Measurements from ENCODE around the gene HNF4A. TPM values are rescaled to one million over a fixed set of nuclear protein-coding genes. Genes with fewer than 3 reads are reported as not detected.

Gene HNF4A
- total RNA-seq, 3 donors from 2014 or later (not counting 1 experiment from before 2014, with no cell fraction given) = not detected

DNA sequence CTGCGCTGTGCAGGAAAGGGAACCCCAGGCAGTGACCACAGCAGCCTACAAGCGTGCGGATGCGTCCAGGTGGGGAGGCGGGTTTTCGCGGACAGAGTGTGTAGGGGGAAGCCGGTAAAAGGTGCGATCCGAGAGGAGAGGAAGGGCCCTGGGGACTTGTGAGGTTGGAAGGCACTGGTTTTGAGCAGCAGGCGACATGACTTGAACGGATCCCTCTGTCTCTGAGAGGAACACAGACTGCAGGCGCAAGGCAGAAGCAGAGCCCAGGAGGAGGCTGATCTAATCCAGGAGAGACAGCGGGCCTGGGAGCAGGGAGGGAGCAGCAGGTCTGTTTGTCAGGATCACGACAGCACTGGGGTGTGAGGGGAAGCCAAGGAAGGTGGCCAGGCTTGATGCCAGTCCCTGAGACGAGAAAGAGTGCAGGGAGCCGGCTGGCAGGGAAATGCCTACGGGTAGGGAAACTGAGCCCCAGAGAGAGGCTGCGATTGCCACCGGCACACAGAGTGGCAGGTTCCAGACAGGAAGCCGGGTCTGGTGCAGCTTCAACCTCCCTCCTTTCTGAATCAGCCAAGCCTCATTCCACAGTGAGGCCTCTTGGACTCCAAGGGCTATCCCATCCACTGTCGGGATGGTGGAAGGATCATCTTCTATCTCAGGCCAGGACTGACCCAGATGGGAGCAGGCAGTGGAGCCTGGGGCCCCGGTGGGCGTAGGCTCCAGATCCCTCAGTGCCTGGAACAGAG is 57.1 kb downstream of the HNF4A start:
- intact Hi-C loops (cut with micrococcal nuclease) = no loop called here
- Histone ChIP-seq H3K27ac (ENCODE audit: low read length) (no peak overlapping the region), H3K27me3 (ENCODE audit: control insufficient read depth, insufficient read depth, low read length) (no peaks in the 10 kb centered on the region), H3K4me3 (ENCODE audit: low read length) (no peak overlapping the region), H3K36me3 (ENCODE audit: control insufficient read depth, insufficient read depth, low read length) (no peaks in the 10 kb centered on the region), H3K4me1 (ENCODE audit: control insufficient read depth, insufficient read depth, low read length) (no peaks in the 10 kb centered on the region), H3K9me3 (ENCODE audit: control insufficient read depth, insufficient read depth, low read length) (no peaks in the 10 kb centered on the region)
- no peak overlapping the region for H3K27ac Mint-ChIP-seq
- peaks cover 0 to 7% of the 10 kb centered on the region in 2 donors for H3K27me3 Mint-ChIP-seq (ENCODE audit: low read depth in 2 of 2)
- 55% methylated on average over 24 of the region's 24 CpGs for WGBS (ENCODE audit: insufficient coverage)
- DNase-seq (no peak), ATAC-seq (no peak)
- peaks cover 0 to 4% of the 10 kb centered on the region in 2 donors for H3K4me1 Mint-ChIP-seq
- no peaks in the 10 kb centered on the region for H3K9me3 Mint-ChIP-seq
- H3K4me3 Mint-ChIP-seq = no peak overlapping the region
- H3K36me3 Mint-ChIP-seq = no peaks in the 10 kb centered on the region
- TF ChIP-seq, protein P1, sequence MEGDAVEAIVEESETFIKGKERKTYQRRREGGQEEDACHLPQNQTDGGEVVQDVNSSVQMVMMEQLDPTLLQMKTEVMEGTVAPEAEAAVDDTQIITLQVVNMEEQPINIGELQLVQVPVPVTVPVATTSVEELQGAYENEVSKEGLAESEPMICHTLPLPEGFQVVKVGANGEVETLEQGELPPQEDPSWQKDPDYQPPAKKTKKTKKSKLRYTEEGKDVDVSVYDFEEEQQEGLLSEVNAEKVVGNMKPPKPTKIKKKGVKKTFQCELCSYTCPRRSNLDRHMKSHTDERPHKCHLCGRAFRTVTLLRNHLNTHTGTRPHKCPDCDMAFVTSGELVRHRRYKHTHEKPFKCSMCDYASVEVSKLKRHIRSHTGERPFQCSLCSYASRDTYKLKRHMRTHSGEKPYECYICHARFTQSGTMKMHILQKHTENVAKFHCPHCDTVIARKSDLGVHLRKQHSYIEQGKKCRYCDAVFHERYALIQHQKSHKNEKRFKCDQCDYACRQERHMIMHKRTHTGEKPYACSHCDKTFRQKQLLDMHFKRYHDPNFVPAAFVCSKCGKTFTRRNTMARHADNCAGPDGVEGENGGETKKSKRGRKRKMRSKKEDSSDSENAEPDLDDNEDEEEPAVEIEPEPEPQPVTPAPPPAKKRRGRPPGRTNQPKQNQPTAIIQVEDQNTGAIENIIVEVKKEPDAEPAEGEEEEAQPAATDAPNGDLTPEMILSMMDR (IDR thresholded peaks at IDR 0.05) = no peak

DNA sequence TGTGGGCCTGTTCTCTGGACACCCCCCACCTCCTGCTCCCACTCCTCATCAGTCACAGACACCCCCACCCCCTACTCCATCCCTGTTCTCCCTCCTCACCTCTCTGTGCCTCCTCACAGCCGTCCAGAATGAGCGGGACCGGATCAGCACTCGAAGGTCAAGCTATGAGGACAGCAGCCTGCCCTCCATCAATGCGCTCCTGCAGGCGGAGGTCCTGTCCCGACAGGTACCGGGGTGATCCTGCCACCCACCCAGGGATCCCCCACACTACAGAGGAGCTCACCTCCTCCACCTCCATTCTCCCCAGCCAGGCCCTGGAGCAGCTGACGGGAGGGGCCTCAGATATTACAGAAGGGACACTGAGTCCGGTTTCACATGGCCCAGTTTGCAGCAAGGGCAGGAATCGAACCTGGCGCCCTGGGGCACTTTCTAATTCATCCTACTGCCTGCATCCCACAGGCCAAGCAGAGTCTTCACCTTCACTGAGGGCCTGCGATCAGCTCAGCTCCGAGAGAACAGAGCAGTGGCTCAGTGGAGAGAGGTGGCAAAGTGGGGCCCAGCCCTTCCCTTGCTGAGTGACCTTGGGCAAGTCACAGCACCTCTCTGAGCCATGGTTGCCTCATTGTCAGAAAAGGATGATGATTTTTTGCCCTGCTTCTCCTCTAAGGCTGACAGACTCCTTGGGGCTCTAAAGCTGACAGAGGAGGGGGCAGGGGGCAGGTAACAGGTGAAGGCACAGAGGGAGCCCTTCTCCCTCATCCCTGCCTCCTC is 58.3 kb downstream of the HNF4A start:
- H3K27me3 ChIP-seq (ENCODE audit: control insufficient read depth, insufficient read depth, low read length) = no peaks in the 10 kb centered on the region
- H3K4me1 ChIP-seq (ENCODE audit: control insufficient read depth, insufficient read depth, low read length) = no peaks in the 10 kb centered on the region
- intact Hi-C loops (cut with micrococcal nuclease) = no loop called here
- H3K27ac ChIP-seq (ENCODE audit: low read length) = no peak overlapping the region
- DNase-seq (no peak), ATAC-seq (no peak)
- Mint-ChIP-seq H3K4me3 (no peak overlapping the region), H3K4me1 (peaks cover 0 to 4% of the 10 kb centered on the region in 2 donors), H3K27me3 (ENCODE audit: low read depth in 2 of 2) (peaks cover 0 to 7% of the 10 kb centered on the region in 2 donors), H3K36me3 (no peaks in the 10 kb centered on the region), H3K27ac (no peak overlapping the region), H3K9me3 (no peaks in the 10 kb centered on the region)
- TF ChIP-seq, protein P1 (IDR thresholded peaks at IDR 0.05) = no peak
- WGBS (ENCODE audit: insufficient coverage) = 88% methylated on average over 14 of the region's 14 CpGs
- H3K36me3 ChIP-seq (ENCODE audit: control insufficient read depth, insufficient read depth, low read length) = no peaks in the 10 kb centered on the region
- H3K9me3 ChIP-seq (ENCODE audit: control insufficient read depth, insufficient read depth, low read length) = no peaks in the 10 kb centered on the region
- no peak overlapping the region for H3K4me3 ChIP-seq (ENCODE audit: low read length)

DNA sequence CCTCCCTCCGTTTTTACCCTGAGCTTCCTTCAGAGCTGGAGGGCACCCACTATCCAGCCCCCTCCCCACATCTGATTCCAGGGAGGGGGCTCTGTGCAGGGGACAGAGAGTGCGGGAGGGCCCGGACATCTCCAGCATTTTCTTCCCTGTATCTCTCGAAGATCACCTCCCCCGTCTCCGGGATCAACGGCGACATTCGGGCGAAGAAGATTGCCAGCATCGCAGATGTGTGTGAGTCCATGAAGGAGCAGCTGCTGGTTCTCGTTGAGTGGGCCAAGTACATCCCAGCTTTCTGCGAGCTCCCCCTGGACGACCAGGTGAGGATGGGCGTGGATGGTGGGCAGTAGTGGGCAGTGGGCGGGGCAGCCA is 58.8 kb downstream of the HNF4A start:
- H3K36me3 ChIP-seq (ENCODE audit: control insufficient read depth, insufficient read depth, low read length) = no peaks in the 10 kb centered on the region
- H3K9me3 ChIP-seq (ENCODE audit: control insufficient read depth, insufficient read depth, low read length) = no peaks in the 10 kb centered on the region
- no peaks in the 10 kb centered on the region for H3K27me3 ChIP-seq (ENCODE audit: control insufficient read depth, insufficient read depth, low read length)
- no peak overlapping the region for H3K27ac ChIP-seq (ENCODE audit: low read length)
- WGBS (ENCODE audit: insufficient coverage) = 85% methylated on average over 16 of the region's 16 CpGs
- no peak for DNase-seq
- Mint-ChIP-seq H3K9me3 (no peaks in the 10 kb centered on the region), H3K27ac (no peak overlapping the region), H3K36me3 (no peaks in the 10 kb centered on the region), H3K27me3 (ENCODE audit: low read depth in 2 of 2) (peaks cover 0 to 7% of the 10 kb centered on the region in 2 donors), H3K4me1 (peaks cover 0 to 4% of the 10 kb centered on the region in 2 donors), H3K4me3 (no peak overlapping the region)
- H3K4me3 ChIP-seq (ENCODE audit: low read length) = no peak overlapping the region
- TF ChIP-seq, protein P1 (IDR thresholded peaks at IDR 0.05) = no peak
- no peak for ATAC-seq
- H3K4me1 ChIP-seq (ENCODE audit: control insufficient read depth, insufficient read depth, low read length) = no peaks in the 10 kb centered on the region
- intact Hi-C loops (cut with micrococcal nuclease) = no loop called here
